Activated CD4-positive, CD25-positive, alpha-beta regulatory T cell treated with anti-CD3 and anti-CD28 coated beads, Interleukin-2, amount 50 U/mL, for 72 hours (primary cell): ENCODE results near the gene MIOX.

Experiments used
- DNase-seq: peaks from one replicate; pipeline ENCODE4 v3.0.0; 2021

Gene MIOX

DNA sequence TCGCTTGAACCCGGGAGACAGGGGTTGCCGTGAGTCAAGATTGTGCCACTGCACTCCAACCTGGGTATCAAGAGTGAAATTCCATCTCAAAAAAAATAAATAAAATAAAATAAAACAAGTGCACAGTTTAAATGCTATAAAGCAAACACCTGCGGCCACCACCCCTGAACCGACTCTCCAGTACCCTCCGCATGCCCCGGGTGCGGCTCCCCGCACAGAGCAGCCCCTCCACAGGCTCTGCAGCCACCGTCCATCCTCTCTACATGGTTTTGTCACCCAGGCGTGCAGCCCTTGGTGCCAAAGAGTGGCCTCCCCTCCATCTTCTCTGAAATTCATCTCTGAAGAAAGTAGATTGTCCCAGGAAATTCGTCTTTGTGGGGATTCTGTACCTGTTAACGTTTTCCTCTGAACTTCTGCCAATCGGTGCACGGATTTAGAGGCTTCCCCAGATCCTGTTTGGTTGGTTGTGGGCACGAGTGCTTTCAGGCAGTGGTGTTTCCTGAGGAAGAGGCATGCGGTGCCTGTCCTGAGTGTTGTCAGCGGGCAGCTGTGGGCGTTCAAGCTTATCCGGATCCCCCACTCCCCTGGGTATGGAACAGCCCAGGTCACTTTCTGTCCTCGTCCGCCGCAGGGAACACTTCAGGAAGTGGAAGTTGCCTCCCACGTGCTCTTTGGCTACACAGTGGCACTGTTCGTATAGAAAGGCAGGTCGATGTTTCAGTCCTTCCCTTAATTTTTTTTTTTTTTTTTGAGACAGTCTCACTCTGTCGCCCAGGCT lies 4.1 kb downstream of the MIOX start:
- DNase-seq, result no peak

DNA sequence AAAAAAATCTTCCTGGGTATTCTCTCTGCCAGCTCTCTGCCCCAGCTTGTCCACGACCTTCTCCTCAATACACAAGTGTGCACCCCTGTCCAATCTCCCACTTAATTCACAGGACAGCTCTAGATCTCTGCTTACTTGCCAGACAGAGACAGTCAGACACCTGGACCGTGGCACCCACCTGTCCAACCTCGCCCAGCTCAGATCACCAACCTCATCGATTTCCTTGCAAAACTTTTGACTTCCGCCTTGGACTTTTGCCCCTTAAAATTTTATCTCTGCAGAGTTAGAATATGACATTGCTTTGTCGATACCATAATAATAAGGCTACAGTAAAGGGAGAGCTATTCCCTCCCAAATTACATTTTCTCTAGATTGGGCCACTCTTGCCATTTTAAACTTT lies 10.4 kb downstream of the MIOX start:
- no peak for DNase-seq

DNA sequence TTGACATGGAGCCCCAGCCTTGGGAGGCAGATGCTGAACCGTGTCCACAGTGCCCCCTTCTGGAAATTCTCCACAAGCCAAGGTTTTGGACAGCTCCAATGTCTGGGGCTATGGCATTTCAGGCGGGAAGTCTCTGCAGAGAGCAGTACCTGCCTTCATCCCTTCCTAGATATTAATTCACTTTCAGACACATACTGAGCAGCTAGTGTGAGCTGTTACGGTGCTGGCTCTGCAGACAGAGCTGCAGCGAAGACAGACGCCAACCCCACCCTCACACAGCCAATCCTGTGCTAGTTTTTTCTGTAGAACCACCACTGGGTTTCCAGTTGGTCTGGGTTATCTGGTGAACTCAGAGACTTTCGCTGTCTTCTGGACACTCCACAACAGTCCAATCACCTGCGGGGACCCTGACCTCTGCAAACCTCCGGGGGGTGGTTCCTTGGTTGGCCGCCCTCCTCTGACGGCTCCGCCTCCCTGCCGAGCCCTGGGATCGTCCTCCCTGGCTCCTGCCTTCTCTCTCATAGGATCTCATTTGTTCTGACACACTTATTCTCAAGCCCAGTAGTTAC lies 11.7 kb downstream of the MIOX start:
- DNase-seq, result peak; percentile 50

DNA sequence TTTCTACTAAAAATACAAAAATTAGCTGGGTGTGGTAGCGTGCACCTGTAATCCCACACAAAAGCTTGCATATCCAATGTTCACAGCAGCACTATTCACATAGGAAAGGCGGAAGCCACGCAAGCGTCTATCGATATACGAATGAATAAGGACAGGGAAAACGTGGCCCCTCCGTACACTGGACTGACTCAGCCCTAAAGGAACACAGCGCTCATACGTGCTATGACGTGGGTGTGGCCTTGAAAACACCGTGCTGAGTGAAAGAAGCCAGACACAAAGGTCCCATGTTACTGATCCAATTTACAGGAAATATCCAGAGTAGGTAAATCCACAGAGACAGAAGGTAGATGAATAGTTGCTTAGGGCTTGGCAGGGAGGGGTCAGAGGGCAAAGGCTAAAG lies 13.8 kb downstream of the MIOX start:
- no peak for DNase-seq

DNA sequence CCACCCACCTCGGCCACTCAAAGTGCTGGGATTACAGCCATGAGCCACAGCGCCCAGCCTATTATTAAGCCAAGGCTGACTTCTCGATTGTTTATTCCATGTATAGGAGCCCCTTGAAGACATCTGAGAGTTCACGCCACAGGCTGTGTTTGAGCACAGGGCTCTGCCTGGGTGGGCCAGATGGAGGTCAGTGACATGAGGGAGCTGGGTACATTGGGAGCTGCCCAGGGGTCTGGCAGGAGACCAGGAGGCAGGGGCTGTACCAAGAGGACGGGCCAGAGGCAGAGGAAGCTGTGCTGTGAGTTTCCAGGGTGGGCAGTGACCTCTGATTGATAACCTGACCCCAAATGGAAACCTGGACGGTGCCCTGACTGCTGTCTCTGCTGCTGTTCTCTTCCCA lies 15.4 kb downstream of the MIOX start:
- DNase-seq, result no peak

DNA sequence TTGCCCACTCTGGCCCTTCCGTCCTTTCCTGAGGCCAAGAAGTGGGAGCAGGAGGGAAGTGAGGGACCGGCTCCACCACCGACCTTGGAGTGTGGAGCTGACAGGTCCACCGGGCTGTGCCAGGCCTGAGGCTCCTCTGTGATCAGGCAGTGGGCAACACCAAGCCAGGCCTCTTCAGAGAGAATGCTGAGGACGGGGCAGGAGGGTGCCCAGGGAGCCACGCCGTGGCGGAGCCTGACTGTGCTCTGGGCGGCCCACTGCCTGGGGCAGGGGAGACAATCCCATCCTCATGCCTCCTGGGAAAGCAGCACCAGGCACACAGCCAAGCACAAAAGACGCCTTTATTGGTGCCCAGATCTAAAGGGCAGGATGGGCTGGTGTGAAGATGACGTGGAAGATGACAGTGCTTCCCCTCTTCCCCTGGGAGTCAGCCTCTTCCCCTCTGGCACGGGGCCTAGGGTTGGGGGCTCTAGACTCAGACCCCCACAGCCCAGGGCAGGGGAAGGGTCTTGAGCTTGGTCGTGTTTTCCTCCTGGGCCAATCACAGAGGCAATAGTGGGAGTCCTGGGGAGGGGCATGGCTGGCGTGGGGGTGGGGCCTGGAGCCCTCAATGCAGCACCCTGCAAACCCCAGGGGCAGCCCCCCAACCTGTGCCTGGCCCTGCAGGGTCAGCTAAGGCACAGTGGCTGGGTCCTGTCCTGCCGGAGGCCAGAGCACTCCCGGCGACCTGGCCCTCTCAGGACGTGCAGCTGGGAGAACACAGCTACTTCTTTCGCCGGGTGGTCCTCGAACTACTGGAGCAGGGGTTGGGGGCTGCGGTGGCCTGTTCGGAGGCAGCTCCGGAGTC lies 16.2 kb downstream of the MIOX start:
- no peak for DNase-seq

DNA sequence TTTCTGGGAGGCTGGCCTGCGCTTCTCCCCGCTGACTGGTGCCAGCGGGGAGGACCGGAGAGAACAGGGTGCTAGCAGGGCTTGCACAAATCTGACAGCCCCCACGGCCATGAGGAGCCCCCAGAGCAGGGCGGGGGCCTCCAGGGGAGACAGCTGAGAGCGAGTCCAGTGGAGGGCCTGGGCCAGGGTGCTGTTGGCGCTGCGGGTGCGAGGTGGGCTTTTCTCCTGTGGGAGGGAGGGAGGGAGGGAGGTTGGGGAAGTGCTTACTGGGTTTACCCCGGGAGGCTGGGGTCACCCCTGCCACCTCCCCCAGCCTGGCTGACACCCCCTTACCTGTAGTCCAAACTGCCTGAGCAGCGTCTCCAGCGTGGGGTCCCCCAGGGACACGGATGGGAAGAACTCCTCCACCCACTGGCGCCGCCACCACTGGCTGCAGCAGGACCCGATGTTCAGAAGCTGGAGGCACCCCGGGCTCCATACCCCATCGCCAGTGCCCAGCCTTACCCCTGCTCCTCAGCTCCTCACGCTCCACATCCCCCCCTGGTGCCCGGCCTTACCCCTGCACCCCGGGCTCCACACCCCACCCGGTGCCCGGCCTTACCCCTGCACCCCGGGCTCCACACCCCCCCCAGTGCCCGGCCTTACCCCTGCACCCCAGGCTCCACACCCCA lies 17.0 kb downstream of the MIOX start:
- no peak for DNase-seq

DNA sequence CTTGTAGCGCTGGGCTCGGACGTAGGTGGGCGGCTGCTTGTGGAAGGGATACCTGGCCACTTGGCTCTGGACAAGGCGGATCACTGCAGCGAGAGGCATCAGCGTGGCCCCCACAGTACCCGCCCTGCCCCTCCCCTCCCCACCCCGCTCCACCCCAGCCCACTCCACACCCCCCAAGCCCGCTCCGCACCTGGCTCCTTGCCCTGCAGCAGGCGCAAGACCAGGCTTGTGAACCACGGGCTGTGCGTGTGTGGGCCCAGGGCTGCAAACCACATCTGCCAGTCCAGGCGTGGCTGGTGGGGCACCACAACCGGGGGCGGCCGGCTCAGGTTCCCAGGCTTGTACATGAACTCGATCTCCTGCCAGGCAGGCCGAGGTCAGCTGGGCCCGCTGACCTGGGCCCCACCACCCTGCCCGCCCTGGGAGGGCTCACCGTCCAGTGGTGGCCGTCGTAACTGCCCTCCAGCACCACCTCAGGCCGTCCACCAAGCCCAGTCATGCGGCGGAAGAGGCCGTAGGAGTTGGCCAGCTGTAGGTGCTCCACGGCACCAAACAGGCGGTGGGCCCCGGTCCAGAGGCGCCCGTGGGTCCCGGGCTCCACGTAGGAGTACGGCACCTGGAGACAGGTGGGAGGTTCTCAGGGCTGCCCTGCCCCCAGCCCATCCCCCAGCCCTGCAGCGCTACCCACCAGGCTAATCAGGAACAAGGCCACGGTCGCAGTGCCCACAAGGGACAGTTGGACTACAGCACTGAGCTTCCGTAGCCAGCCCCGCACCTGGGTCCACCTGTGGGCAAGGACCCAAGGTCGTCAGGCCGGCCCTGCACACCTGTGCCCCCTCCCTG lies 17.9 kb downstream of the MIOX start:
- no peak for DNase-seq

DNA sequence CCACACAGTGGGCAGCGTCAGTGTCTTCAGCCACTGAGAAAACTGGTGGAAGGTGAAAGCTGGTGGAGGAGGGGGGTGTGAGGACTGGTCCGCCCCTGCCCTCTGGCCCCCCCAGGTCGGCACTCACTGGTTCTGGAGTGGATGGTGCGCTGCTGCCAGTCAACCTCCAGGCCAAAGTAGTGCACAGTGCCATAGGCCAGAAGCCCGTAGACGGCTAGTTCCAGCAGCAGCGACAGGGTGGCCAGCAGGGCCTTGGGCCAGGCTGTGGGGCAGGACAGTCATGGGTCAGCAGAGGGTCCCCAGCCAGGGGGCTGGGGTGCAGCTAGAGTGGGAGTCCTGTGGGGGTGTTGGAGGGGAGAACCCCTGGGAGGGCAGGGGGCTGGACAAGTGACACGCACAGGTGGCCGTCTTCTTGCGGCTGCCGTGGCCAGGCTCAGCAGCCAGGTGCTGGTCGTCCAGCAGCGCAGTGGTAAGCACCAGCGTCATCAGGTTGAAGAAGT lies 18.7 kb downstream of the MIOX start:
- DNase-seq, result no peak

DNA sequence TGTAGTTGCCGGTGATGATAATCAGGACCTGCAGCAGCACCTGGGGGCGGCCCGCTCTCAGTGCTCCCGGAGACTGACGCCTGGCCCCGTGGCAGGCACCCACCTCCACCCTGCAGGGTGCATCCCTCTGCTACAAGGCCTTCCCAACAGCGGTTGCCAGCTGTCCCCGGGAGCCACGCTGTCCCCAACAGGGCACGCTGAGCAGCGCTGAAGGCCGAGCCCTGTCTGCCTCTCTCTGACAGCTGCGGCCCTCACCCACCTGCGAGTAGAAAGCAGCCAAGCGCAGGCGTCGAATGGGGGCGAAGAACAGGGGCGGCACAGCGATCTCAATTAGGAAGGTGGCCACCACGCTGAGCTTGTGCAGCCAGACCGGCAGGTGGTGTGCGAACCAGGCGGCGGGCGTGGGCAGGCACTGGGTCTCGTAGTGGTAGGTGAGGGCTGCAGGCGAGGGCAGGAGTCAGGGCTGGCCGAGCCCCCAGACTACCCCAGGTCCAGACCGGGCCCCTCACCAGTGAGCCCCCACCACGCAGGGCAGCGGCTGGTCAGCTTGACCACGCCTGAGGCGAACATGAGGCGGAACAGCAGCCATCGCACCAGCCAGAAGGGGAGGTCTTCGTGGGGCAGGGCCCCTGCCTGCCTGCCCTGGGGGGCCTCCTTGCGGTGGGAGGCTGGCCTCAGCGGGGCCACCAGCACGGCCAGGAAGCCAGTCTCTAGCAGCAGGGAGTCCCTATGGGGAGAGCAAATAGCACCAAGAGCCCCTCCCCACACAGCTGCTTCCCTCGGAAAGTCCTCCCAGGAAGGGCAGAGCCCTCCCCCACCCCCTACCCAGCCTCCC lies 19.3 kb downstream of the MIOX start:
- no peak for DNase-seq

DNA sequence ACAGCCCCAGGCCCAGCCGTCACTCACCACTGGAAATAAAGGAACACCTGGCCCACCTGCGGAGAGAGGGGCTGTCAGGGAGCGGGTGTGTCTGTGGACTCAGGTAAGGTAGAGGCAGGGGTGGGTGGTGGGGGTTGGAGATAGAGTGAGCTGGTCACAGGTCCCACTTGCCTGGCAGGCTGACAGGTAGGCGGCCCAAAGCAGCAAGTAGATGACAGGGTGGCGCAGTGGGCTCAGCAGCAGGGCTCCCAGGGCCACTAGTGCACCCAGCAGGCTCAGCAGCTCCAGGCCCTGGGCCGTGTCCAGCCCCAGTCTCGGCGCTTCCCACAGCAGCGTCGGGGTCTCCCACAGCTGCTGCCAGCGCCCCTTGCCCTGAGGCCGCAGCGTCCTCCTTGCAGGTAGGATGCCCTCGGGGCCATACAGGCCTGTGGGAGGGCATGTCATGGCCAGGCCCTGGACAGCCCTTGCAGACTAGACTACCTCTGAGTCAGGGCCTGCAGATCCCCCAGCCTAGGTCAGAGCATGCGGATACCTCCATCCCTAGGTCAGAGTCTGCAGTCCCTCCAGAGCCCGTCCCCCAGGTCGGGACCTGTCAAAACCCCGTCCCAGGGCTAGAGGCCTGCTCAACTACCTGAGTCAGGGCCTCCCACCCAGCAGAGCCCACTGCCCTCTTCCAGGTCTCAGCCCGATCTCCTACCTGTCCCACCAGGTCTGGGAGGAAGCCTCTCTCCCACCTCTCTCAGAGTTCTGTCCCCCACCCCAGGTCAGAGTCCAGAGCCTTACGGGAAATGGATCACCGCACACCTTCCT lies 20.2 kb downstream of the MIOX start:
- DNase-seq, result no peak

DNA sequence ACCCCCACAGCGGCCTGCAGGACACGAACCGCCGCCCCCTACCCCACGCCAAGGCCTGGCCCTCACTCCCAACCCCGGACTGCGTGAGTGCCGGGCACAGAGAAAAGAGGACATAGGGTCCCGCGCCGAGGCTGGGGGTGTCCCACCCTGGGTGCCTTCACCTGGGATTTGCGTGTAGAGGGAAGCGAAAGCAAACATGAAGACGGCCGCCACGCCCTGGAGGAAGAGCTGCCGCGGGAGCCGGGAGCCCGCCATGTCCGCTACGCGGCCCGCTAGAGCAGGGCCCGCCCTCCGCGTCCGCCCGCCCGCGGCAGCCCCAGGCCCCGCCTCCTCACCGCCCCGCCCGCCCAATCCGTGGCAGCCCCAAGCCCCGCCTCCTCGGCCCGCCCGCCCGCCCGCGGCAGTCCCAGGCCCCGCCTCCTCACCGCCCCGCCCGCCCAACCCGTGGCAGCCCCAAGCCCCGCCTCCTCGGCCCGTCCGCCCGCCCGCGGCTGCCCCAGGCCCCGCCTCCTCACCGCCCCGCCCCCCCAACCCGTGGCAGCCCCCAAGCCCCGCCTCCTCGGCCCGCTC lies 20.8 kb downstream of the MIOX start, which contains the start of gene LMF2:
TSS of gene LMF2 (minus strand) at position 282 of the 570 bp plus-strand sequence. CDS start at position 255, 27 bp downstream.
- DNase-seq, result peak; percentile 93

DNA sequence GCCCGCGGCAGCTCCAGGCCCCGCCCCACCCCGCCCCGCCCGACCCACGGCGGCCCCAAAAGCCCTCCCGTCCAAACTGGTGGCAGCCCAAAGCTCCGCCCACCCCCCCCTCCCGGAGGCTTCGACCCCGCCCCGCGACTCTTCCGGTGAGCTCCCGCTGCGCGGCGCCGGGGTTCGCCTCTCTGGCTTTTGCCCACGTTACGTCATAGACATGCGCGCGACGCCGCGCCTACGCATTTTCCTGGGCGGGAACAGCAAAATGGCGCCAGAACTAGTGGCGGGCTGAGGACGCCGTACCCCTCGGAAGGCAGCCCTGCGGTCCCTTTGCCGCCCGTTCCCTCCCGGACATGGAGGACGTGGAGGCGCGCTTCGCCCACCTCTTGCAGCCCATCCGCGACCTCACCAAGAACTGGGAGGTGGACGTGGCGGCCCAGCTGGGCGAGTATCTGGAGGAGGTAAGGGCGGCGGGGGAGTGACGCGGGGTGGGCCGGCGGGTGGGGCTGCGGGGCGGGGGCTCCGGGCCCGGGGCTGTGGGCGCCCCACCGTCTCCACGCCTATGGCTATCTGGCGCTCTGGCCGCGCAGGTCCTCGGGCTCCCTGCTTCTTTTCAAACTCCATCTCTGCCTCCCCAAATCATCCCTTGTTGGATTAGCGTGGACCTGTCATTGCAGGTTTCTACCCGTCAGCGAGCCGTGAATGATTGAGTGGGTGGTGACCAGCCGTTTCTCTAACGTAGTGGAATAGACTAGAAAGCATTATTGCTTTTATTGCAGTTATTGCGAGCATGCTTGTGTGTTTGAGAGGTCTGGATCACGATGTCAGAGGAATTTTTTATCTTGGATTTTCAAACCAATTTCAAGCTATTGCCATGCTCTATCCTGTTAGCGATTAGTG lies 21.6 kb downstream of the MIOX start, which contains the start of gene NCAPH2:
TSS of gene NCAPH2 (plus strand) at position 234 of the 894 bp plus-strand sequence. CDS start at position 348, 114 bp downstream.
- peak; percentile 97 for DNase-seq

DNA sequence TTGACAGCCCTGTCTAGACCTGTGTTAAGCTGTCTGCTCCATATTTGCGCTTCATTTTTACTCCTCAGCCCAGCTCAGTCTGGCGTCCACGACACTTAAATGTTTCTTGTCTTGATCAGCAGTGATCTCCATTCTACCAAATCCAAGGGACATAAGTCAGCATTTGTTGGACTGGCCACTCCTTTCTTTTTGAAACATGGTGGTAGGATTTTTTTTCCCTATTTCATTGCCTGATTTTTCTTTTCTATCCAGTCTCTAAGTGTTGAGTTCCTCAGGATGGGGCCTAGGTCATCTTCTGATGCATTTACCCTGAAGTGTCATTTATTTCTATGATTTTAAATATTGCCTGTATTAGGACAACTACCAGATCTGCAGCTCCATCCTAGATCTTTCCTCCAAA lies 22.2 kb downstream of the MIOX start:
- DNase-seq, result no peak

DNA sequence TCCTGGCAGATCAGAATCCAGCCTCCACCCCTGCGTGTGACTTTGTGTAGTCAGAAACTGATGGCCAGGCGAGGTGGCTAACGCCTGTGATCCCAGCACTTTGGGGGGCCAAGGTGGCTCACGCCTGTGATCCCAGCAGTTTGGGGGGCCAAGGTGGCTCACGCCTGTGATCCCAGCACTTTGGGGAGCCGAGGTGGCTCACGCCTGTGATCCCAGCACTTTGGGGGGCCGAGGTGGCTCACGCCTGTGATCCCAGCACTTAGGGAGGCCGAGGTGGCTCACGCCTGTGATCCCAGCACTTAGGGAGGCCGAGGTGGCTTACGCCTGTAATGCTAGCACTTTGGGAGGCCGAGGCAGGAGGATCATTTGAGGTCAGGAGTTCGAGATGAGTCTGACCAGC lies 26.5 kb downstream of the MIOX start:
- DNase-seq, result no peak

DNA sequence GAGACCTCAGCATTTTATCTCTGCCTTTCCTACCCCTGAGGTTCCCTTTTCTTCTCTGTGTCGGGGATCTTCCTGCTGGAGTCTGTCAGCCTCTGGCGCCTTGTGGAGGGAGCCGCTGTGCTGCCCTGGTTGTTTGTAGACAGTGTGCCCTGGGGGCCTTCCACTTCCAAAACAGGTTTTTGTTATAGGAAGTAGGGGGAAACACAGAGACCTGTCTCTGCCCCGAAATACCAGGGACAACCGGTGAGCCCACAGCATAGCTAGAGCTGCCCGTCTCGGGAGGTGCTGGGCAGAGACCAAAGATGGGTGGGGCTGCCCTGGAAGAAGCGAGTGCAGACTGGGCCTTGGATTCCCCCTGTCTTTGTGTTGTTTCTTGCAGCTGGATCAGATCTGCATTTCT lies 29.4 kb downstream of the MIOX start:
- DNase-seq, result no peak

DNA sequence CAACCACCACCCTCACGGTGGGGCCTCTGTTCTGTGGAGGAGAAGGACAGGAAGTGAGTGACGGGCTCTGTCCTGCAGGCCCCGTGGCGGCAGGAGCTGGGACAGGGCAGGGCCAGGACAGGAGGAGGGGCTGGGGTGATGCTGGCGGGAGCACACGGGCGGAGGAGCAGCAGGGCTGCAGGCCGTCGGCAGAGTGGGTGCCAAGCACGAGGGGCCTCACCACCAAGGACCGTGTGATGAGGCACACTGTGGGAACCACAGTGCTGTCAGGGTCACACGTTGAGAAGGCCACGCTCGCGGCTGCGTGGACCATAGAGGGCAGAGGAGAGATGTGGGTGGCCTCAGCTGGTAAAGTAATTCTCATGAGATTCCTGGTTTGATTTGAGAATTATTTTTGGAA lies 30.2 kb downstream of the MIOX start:
- DNase-seq, result no peak

DNA sequence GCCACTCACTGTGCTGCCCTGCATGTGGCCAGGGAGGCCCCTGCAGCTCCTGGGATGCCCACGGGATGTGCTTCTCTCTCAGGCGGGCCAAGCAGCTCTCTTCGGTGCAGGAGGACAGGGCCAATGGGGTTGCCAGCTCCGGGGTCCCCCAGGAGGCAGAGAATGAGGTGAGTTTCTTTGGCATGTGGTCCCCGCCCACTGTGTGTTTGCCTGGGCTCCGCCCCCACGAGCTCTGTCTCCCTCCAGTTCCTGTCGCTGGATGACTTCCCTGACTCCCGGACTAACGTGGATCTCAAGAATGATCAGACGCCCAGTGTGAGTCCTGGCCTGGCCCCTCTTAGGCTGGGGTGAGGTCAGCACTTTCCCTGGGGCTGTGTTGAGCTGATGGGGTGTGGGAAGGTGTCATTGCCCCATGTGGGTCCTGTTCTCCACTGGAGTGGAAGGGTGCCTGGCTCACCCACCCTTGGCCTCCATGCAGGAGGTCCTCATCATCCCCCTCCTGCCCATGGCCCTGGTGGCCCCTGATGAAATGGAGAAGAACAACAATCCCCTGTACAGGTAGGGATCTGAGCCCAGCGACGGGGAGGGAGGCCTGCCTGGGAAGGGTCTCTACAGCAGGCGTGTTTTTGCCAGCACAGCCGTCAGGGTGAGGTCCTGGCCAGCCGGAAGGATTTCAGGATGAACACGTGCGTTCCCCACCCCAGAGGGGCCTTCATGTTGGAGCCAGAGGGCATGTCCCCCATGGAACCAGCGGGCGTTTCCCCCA lies 31.0 kb downstream of the MIOX start:
- DNase-seq, result no peak
